ENCODE results near the gene CRLF3.

Gene CRLF3

DNA sequence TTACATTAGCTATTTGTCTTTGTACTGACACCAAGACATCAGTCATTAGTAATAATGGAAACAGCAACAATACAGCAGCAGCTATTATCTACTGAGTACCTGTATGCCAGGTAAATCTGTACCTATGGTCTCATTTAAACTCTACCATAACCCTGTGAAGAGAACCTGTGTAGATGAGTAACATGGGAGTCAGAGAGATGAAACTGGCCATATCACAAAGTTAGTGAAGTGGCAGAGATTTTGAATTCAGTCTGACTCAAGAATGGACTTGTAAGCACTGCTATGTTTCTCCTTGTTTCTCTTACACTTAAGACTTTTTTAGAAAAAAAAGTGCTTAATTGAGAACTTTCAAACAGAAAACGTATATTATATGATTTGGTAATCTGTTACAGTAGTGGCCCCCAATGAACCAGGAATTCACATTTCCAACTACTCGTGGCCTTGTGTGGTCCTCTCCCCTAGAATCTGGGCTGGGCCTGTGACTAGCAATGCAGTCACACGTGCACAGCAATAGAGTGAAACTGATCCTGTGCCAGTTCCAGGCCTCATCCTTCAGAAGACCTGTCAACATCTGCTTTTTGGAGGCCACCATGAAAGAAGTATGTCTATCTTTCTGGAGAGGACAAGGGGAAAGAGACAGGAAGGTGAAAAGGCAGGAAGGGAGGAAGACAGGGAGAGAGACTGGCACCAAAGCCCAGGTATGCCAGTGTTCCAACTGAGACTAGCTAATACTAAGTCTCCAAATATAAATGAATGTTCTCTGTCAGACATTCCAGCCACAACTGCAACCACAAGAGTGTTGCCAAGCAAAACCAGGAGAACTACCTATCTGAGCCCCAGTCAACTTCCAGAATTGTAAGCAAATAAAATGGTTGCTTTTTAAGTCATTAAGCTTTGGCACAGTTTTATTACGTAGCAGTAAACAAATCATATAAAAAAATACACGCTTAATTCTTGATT, 12.0 kb downstream of the CRLF3 start:
- no peak overlapping the region for H3K27ac ChIP-seq
- TF ChIP-seq, protein P1, sequence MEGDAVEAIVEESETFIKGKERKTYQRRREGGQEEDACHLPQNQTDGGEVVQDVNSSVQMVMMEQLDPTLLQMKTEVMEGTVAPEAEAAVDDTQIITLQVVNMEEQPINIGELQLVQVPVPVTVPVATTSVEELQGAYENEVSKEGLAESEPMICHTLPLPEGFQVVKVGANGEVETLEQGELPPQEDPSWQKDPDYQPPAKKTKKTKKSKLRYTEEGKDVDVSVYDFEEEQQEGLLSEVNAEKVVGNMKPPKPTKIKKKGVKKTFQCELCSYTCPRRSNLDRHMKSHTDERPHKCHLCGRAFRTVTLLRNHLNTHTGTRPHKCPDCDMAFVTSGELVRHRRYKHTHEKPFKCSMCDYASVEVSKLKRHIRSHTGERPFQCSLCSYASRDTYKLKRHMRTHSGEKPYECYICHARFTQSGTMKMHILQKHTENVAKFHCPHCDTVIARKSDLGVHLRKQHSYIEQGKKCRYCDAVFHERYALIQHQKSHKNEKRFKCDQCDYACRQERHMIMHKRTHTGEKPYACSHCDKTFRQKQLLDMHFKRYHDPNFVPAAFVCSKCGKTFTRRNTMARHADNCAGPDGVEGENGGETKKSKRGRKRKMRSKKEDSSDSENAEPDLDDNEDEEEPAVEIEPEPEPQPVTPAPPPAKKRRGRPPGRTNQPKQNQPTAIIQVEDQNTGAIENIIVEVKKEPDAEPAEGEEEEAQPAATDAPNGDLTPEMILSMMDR (conservative IDR thresholded peaks at IDR 0.05) = no peak
- no peak for TF ChIP-seq ZFX (IDR thresholded peaks at IDR 0.05)

DNA sequence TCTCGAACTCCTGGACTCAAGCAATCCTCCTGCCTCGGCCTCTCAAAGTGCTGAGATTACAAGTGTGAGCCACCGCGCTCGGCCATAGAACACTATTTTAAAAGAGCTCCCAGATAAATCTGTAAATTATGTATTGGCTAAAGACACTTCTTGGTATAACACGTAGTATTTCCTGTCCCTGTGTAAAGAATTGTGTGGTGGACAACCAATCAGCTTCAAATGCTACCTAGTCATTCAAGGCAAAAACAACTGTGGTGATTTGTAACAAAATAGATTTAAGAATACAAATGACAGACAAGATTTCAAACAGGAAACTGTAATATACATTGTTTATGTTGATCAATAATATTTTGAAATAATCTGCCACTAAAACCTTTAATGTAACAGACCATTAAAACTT, 14.6 kb downstream of the CRLF3 start:
- no peak overlapping the region for H3K27ac ChIP-seq
- TF ChIP-seq, protein P1 (conservative IDR thresholded peaks at IDR 0.05) = no peak
- TF ChIP-seq ZFX (IDR thresholded peaks at IDR 0.05) = no peak

DNA sequence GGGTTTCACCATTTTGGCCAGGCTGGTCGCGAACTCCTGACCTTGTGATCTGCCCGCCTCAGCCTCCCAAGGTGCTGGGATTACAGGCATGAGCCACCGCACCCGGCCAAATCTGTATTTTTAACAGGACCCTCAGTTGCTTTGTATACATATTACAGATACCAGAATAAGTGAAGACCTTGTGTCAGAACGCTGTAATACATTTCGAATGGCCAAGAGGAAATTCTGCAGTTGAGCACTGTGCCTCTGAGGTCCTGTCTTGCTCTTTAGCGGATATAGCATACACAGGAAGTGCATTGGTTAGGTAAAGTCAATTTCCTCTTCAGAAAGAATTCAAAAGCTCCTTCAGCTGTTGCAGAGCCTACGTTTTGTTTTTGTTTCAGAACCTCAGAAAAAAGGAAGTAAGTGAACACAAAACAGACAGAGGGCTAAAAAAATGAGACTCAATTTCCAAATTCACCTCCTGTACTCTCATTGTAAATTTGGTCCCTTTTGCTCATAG, 15.7 kb downstream of the CRLF3 start:
- TF ChIP-seq, protein P1 (conservative IDR thresholded peaks at IDR 0.05) = no peak
- TF ChIP-seq ZFX (IDR thresholded peaks at IDR 0.05) = no peak
- H3K27ac ChIP-seq = no peak overlapping the region

DNA sequence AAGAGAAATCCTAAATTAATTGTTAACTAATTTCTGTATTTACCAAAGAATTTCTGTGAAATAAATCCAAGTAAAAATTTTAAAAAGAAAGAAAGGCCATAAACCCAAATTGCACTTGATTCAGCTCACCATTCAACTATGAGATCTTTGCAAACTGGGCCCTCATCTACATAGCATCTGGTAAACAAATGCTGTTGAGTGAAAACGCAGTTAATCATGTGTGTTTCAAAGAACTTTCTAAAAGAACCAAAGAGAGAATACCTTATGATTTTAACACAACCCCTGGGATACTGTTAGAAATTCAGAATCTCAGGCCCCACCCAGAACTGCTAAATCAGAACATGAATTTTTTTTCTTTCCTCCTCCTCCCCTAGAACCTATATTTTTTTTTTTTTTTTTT, 16.6 kb downstream of the CRLF3 start:
- H3K27ac ChIP-seq = no peak overlapping the region
- TF ChIP-seq, protein P1 (conservative IDR thresholded peaks at IDR 0.05) = no peak
- no peak for TF ChIP-seq ZFX (IDR thresholded peaks at IDR 0.05)

DNA sequence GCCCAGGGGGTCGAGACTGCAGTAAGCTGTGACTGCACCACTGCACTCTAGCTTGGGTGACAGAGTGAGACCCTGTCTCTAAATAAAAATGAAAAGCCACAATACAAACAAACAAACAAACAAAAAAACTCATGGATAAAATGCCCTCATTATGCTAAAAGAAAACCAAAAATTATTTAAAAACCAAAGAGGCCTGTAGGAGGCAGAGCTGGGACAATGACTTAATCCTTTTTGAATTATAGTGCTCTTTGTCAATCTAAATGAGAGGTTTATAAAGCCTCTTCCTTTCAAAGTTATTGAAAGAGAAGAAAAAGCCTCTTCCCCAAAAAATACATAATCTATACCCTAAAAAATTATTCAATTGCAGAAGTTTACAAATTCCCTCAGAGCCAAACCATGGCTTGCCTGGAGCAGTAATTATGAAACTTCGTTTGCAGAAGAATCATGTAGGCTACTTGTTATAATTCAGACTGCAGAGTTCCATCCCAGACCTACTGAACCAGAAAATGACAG, 18.5 kb downstream of the CRLF3 start:
- H3K27ac ChIP-seq = no peak overlapping the region
- TF ChIP-seq, protein P1 (conservative IDR thresholded peaks at IDR 0.05) = no peak
- no peak for TF ChIP-seq ZFX (IDR thresholded peaks at IDR 0.05)

DNA sequence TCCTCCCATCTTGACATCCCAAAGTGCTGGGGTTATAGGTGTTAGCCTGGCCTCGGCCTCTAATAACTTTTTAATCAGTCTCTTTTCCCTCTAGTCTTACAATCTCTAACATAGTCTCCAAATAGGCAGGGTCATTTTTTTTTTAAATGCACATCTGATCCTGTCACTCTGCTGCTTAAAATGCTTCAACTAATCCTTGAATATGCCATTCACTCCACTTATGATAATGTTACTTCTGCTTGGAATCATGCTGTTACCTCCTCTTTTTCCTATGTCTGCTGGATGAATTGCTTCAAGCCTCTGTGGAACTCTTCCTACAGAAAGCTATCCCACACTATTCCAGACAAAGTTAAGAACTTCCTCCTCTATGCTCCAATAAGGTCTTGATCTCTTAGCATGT, 22.8 kb downstream of the CRLF3 start:
- no peak overlapping the region for H3K27ac ChIP-seq
- TF ChIP-seq, protein P1 (conservative IDR thresholded peaks at IDR 0.05) = no peak
- no peak for TF ChIP-seq ZFX (IDR thresholded peaks at IDR 0.05)

DNA sequence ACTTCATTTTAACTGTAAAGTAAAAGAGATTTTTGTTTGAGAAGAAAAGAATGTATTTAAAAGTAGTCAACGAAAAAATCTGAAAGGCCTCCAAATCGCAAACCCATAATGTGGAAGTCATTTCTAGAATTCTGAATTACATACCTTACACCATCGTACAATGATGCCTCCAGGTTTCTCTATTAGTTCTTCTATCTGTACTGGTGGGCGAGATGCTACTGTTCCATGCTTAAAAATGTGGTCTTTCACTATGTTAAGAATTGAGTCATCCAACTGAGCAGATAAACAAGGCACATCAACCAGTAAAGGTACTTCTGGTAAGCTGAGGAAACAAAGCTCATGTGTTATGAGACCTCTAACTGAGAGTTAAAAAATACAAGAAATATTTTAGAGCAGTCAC, 28.5 kb downstream of the CRLF3 start:
- TF ChIP-seq, protein P1 (conservative IDR thresholded peaks at IDR 0.05) = no peak
- TF ChIP-seq ZFX (IDR thresholded peaks at IDR 0.05) = no peak
- H3K27ac ChIP-seq = no peak overlapping the region
